Mucosa of descending colon (tissue), 3 donors: Measurements from ENCODE around the gene CDKN2B-AS1. TPM values are rescaled to one million over a fixed set of nuclear protein-coding genes. Genes with fewer than 3 reads are reported as not detected.

Source experiments
- ATAC-seq: fragments of 200-7000 bp; cut with Tn5 transposase; one replicate; pipeline ENCODE4 v1.9.1; 2020; ENCODE audit warnings: mild to moderate bottlenecking, moderate library complexity
- DNase-seq, 3 donors: peaks; one replicate each; pipeline ENCODE4 v3.0.0-alpha.2; 2020
- H3K36me3 ChIP-seq: fragments of 200-600 bp; one replicate; pipeline ENCODE4 v1.8.0; 2021; ENCODE audit warnings: low read depth, mild to moderate bottlenecking
- H3K4me1 ChIP-seq: fragments of 200-600 bp; one replicate; pipeline ENCODE4 v1.8.0; 2021; ENCODE audit warnings: low read depth, mild to moderate bottlenecking
- H3K4me3 ChIP-seq: fragments of 200-600 bp; one replicate; pipeline ENCODE4 v1.8.0; 2021; ENCODE audit warnings: mild to moderate bottlenecking
- H3K9me3 ChIP-seq: fragments of 200-600 bp; one replicate; pipeline ENCODE4 v1.8.0; 2021; ENCODE audit warnings: mild to moderate bottlenecking
- intact Hi-C, 2 donors: fragments of 100-400 bp; cut with DNase I in 1 of 2; cut with micrococcal nuclease in 1 of 2; formaldehyde crosslinking; loops; one replicate each; pipeline versions ENCODE4 v1.11.0 to v1.11.1; 2022; cut with DNase I, micrococcal nuclease
- total RNA-seq, 3 donors: library from RNA; stranded (reverse); fragmentation: NEBNext Ultra II Directional in 2 of 3; extraction: Animal tissue kit (Norgen Biotek cat#: 25700) in 2 of 3; gene quantifications; one replicate each; pipeline versions ENCODE4 v1.2.1 to v1.2.4, GENCODE V29; 2021 to 2023
- TF ChIP-seq, protein P1 (sequence below): fragments of 200-600 bp; IDR thresholded peaks from one replicate; pipeline ENCODE4 v1.8.0; 2022; ENCODE audit warnings: antibody characterized with exemption, mild to moderate bottlenecking
- donor health status: DM: no; HTN: no; CAD: no; lungs with moderate emphysema.
- donor health status: DM: no; HTN: no; CAD: no.
- donor health status: DM: no; HTN: yes; CAD: no.

The CDKN2B-AS1 gene
- total RNA-seq, 3 donors from 2014 or later, result 48.3 to 134 (median 78.7) TPM

DNA sequence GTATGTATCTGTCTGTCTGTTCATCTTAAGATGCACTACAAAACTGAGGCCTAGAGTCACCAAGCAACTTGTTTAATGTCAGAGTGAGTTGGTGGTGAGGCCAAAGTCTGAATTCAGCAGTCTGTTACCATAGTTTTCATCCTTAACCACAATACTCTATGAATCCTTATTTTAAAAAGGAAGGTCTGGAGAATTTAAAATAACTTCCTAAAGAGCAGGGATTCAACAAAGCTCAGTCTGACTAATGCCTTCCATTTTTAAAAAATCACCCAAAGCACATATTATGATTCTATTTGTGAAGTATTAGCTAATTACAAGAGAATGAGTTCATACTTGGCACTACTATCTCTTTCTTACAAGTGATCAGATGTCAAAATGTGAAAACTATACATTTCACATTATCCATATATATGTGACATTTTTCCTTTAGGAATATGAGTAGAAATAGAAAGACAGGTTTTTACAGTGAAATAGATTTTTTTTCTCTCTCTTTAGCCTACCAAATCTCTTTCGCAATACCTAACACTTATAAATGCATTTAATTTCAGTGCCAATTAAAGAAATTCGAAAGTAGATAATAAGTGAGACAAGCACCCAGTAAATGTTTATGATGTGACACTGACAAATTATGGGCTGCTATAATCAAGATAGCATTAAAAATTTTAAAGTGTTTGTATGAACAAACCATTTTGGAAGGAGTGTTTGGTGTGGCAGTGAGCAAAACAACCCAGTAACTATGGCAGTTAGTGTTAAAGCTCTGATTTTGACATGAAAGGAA is 116.8 kb downstream of the CDKN2B-AS1 start:
- Histone ChIP-seq H3K4me1 (peaks cover 20% of the 10 kb centered on the region), H3K36me3 (no peaks in the 10 kb centered on the region), H3K4me3 (no peak overlapping the region), H3K9me3 (no peaks in the 10 kb centered on the region)
- TF ChIP-seq, protein P1, sequence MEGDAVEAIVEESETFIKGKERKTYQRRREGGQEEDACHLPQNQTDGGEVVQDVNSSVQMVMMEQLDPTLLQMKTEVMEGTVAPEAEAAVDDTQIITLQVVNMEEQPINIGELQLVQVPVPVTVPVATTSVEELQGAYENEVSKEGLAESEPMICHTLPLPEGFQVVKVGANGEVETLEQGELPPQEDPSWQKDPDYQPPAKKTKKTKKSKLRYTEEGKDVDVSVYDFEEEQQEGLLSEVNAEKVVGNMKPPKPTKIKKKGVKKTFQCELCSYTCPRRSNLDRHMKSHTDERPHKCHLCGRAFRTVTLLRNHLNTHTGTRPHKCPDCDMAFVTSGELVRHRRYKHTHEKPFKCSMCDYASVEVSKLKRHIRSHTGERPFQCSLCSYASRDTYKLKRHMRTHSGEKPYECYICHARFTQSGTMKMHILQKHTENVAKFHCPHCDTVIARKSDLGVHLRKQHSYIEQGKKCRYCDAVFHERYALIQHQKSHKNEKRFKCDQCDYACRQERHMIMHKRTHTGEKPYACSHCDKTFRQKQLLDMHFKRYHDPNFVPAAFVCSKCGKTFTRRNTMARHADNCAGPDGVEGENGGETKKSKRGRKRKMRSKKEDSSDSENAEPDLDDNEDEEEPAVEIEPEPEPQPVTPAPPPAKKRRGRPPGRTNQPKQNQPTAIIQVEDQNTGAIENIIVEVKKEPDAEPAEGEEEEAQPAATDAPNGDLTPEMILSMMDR, result no peak
- intact Hi-C loops, result no loop called here
- ATAC-seq, result no peak
- DNase-seq, result no peak

DNA sequence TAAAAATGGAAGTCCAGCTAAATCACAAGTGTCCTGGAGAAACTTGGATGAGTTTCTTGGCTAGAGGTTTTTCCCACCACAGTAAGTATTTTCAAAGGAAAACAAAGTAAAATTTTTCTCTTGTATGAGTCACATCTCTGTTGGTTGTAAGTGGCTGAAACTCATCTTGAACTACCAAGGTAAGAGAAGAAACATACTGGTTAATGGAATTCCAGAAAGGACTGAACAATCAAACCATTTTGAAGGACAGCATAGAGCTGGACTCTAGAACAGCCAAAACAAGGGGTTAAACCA is 117.3 kb downstream of the CDKN2B-AS1 start:
- Histone ChIP-seq H3K36me3 (no peaks in the 10 kb centered on the region), H3K4me1 (peaks cover 22% of the 10 kb centered on the region), H3K9me3 (no peaks in the 10 kb centered on the region), H3K4me3 (no peak overlapping the region)
- ATAC-seq, result no peak
- intact Hi-C loops, result no loop called here
- DNase-seq, result no peak
- TF ChIP-seq, protein P1, result no peak

GRCh38 chr9:22112870-22113821 is 118.6 kb downstream of the CDKN2B-AS1 start:
- Histone ChIP-seq H3K36me3 (no peaks in the 10 kb centered on the region), H3K4me3 (no peak overlapping the region), H3K9me3 (no peaks in the 10 kb centered on the region), H3K4me1 (peaks cover 15% of the 10 kb centered on the region)
- DNase-seq (peak in 2 of 3 donors; percentile 39 to 43), ATAC-seq (peak; percentile 63)
- intact Hi-C loops, result no loop called here
- TF ChIP-seq, protein P1, result no peak

DNA sequence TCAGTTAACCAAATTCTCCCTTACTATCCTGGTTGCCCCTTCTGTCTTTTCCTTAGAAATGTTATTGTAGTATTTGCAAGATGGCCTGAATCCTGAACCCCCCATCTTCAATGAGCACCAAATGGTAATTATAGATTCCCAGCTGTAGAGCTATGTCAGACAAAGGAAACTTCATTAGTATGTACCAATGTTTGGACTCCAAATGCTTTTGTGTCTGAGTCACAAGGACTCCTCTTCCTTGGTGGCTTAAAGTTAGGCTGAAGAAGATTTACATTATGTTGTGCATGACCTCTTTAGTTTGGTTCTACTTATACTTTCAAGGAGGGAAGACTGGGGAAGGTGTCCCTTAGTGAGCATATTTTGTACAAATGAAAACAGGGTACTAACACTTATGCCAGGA is 120.4 kb downstream of the CDKN2B-AS1 start:
- Histone ChIP-seq H3K36me3 (no peaks in the 10 kb centered on the region), H3K4me1 (peaks cover 14% of the 10 kb centered on the region), H3K9me3 (no peaks in the 10 kb centered on the region), H3K4me3 (no peak overlapping the region)
- intact Hi-C loops, result loop anchor here in 1 of 2 donors (5.0 kb wide), 1 partner anchor 73 kb away; no protein-coding TSS in a partner anchor
- ATAC-seq (no peak), DNase-seq (no peak)
- TF ChIP-seq, protein P1, result no peak

GRCh38 chr9:22116758-22117157 is 122.2 kb downstream of the CDKN2B-AS1 start:
- no peak for DNase-seq
- Histone ChIP-seq H3K36me3 (no peaks in the 10 kb centered on the region), H3K4me3 (no peak overlapping the region), H3K4me1 (peaks cover 14% of the 10 kb centered on the region), H3K9me3 (no peaks in the 10 kb centered on the region)
- TF ChIP-seq, protein P1, result no peak
- intact Hi-C loops, result loop anchor here in 1 of 2 donors (5.0 kb wide), 1 partner anchor 74 kb away; no protein-coding TSS in a partner anchor
- no peak for ATAC-seq
